ENCODE data around the gene B4GALT5.

- TF ChIP-seq POLR2A (IDR thresholded peaks at IDR 0.05): no peak
- no peak for TF ChIP-seq CTCF (IDR thresholded peaks at IDR 0.05)
- TF ChIP-seq POLR2AphosphoS5 (IDR thresholded peaks at IDR 0.05): no peak
Observed at GRCh38 chr20:49727478-49727877, 13.8 kb upstream of the B4GALT5 start.

All from breast epithelium (tissue), 3 donors.